ACC112 (cell line): Measurements from ENCODE around the gene RAB6B.

Experiments
- H2AFZ ChIP-seq: fragments of 200-600 bp; sonication (generic); one replicate; pipeline ENCODE4 v1.6.0; 2017; ENCODE audit warnings: antibody characterized with exemption, low read length; ENCODE audit not compliant: unreplicated experiment
- H3K27ac ChIP-seq: fragments of 200-600 bp; sonication (generic); 2 replicates; pipeline ENCODE4 v1.5.1; 2014; ENCODE audit warnings: low read depth, mild to moderate bottlenecking, antibody characterized with exemption, low read length, moderate library complexity
- H3K27me3 ChIP-seq: fragments of 200-600 bp; sonication (generic); 2 replicates; pipeline ENCODE4 v1.6.1; 2014; ENCODE audit warnings: mild to moderate bottlenecking, antibody characterized with exemption, low read length, moderate library complexity, mixed read lengths; ENCODE audit not compliant: insufficient read depth
- H3K36me3 ChIP-seq: fragments of 200-600 bp; sonication (generic); 2 replicates; pipeline ENCODE4 v1.6.1; 2016; ENCODE audit warnings: mild to moderate bottlenecking, antibody characterized with exemption, low read length, moderate library complexity, mixed read lengths; ENCODE audit not compliant: insufficient read depth
- H3K4me1 ChIP-seq: fragments of 200-600 bp; sonication (generic); one replicate; pipeline ENCODE4 v1.6.1; 2016; ENCODE audit warnings: low read length, mixed read lengths; ENCODE audit not compliant: insufficient read depth, unreplicated experiment, control insufficient read depth
- H3K4me3 ChIP-seq: fragments of 200-600 bp; sonication (generic); 2 replicates; pipeline ENCODE4 v1.5.1; 2014; ENCODE audit warnings: mild to moderate bottlenecking, low read depth, low read length
- H3K79me2 ChIP-seq: fragments of 200-600 bp; sonication (generic); one replicate; pipeline ENCODE4 v1.6.0; 2016; ENCODE audit warnings: low read length; ENCODE audit not compliant: control insufficient read depth, unreplicated experiment, insufficient read depth

Gene RAB6B

GRCh38 chr3:133779626-133780203, 116.0 kb downstream of the RAB6B start:
- no peak overlapping the region for H3K4me3 ChIP-seq

DNA sequence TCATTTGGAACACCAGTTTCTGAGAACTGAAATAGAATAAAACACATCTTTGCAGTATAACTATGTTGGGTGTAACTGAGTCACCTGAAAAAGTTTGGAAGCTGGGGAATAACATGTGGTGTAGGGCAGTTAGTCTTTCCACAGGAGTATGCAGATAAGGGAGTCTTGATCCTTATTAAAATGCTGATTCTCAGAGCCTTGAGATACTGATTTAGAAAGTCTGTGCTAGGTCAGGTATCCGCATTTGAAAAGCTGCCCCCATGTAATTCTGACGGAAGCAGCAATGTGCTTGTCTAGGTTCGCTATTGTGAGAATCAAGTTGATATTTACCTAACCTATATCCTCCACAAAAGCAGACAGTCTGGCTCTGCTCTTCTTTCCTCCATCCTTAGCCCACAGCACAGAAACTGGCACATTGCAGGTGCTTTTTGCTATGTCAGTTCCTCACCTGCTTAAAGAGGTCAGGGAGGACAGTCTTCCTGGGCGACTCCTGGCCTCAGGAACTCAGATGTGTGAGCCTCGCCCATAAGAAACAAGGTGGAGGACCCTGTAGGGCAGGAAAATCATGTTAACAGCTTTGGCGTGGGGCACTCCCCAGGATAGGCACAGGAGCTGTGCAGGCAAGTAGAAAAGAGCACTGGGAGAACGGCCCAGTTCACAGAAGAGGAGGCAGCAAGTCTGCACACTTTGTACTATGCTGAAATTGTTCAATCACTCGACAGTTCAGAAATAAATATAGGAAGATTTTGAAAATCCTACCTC, 117.7 kb downstream of the RAB6B start:
- no peak overlapping the region for H3K27ac ChIP-seq
- H3K4me1 ChIP-seq = no peaks in the 10 kb centered on the region
- H2AFZ ChIP-seq = no peak overlapping the region
- H3K36me3 ChIP-seq = no peaks in the 10 kb centered on the region
- no peaks in the 10 kb centered on the region for H3K79me2 ChIP-seq
- no peak overlapping the region for H3K4me3 ChIP-seq
- H3K27me3 ChIP-seq = peaks cover 66% of the 10 kb centered on the region

More at GRCh38 chr3:133779626-133780203, 116.0 kb downstream of the RAB6B start:
- H3K36me3 ChIP-seq = no peaks in the 10 kb centered on the region
- peaks cover 63% of the 10 kb centered on the region for H3K27me3 ChIP-seq
- no peaks in the 10 kb centered on the region for H3K4me1 ChIP-seq
- no peak overlapping the region for H3K27ac ChIP-seq
- H2AFZ ChIP-seq = no peak overlapping the region
- H3K79me2 ChIP-seq = no peaks in the 10 kb centered on the region

DNA sequence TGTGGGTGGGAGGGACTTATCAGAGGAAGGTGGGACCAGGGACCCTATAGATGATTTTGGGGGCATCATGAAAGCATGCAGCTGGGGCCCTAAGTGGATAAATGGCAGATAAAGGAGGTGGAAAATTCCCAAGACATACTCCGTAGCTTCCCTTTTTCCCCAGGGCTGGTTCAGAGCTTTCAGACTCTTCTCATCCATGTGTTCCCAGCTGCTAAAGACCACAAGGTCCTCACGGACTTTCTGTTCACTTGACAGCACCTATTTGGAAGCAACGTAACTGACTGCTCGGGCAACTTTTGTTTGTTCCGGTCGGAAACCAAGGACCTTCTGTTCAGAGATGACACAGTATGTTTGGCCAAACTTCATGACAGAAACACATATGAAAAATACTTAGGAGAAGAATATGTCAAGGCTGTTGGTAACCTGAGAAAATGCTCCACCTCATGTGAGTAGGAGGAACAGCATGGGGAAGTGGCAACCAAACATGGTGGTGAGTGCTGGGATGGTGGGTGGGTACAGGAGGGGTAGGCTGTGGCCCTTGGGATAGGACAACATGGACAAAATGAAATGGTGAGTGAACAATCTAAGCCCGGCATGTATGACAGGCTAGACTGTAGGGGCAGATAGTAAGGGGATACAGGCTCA, 118.8 kb downstream of the RAB6B start:
- Histone ChIP-seq H3K79me2 (no peaks in the 10 kb centered on the region), H3K36me3 (no peaks in the 10 kb centered on the region), H3K4me1 (no peaks in the 10 kb centered on the region), H3K27me3 (peaks cover 65% of the 10 kb centered on the region), H3K27ac (no peak overlapping the region), H2AFZ (no peak overlapping the region), H3K4me3 (no peak overlapping the region)

DNA sequence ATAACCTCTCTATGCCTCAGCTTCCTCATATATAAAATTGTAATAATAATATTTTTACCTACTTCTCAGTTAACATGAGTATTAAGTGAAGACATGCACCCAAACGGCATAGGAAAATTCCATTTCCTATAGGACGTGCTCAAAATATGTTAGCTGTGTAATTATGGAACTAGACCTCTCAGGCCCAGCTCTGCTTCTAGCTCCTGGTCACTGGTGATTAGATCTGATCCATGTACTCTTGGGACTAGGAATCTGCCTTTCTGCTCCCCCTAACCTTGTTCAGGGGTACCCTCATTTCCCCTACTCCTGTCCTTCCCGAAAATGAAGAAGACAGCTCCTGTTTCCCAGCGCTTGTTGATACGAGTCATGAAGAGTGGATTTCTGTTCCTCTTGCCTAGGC, 119.8 kb downstream of the RAB6B start:
- no peak overlapping the region for H3K27ac ChIP-seq
- H3K4me1 ChIP-seq = no peaks in the 10 kb centered on the region
- no peak overlapping the region for H3K4me3 ChIP-seq
- no peak overlapping the region for H2AFZ ChIP-seq
- H3K27me3 ChIP-seq = peaks cover 66% of the 10 kb centered on the region
- H3K36me3 ChIP-seq = no peaks in the 10 kb centered on the region
- H3K79me2 ChIP-seq = no peaks in the 10 kb centered on the region

- Histone ChIP-seq H3K79me2 (no peaks in the 10 kb centered on the region), H3K4me3 (no peak overlapping the region), H3K36me3 (no peaks in the 10 kb centered on the region), H3K27ac (no peak overlapping the region), H2AFZ (no peak overlapping the region), H3K4me1 (no peaks in the 10 kb centered on the region), H3K27me3 (peaks cover 71% of the 10 kb centered on the region)
Measured at GRCh38 chr3:133775309-133775708, 120.4 kb downstream of the RAB6B start.
